ENCODE measurements around the gene NLGN1.

The NLGN1 gene

DNA sequence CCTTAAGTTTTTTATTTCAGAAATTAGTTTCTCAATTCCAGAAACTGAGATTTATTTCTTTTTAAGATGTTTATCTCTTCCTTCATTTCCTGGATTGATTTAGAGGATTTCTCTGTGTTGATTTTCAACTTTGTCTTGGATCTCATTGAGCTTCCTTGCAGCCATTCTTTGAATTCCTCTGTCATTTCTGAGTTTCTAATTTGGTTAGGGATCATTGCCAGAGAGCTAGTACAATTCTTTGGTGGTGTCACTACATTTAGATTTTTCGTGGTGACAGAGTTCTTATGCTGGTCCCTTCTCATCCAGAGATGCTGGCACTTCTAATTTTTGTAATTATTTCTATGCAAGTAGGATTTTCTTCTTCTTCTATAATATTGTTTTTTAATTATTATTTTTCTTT lies 770.5 kb downstream of the NLGN1 start:
- CTCF ChIA-PET, result no interaction called here
- WGBS (ENCODE audit: insufficient coverage), result no CpG with 5 or more reads among the region's 1 CpG

DNA sequence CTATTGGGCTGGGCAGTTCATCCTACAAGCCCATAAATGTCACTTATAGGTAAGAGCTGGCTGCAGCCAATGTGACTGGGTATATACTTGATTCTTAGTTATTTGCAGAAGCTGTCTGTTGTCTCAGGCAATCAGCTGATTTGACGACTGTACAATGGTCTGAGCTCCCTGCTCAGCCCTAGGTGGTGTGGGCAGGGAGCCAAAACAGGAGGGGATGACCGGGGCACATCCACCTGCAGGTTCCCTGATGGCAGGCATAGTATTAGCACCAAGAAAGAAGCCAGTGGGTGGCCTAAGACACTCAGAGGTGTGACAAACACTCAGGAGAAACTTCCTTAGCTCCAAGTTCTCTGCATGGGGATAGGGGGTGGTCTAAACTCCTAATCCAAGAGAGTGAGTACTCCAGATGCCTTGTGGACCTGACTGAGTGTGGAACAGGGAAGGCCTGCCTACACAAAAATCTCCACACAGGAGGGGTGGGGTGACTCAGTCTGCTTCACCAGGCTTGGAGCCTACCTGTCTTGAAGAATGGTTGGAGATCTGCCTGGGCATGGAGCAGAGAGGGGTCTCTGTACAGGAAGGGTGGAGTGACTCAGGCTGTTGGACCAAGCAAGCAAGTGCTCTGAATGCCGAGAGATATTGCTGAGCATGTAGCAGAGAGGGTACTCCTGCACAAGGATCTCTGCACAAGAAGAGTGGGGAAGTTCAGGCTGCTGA lies 771.2 kb downstream of the NLGN1 start:
- Histone ChIP-seq H3K36me3 (ENCODE audit: control insufficient read depth in 4 of 4, insufficient read depth in 4 of 4, low read length in 3 of 4) (no peaks in the 10 kb centered on the region), H3K27ac (ENCODE audit: insufficient read depth in 1 of 2, low read depth in 1 of 2, low read length in 2 of 2, poor library complexity in 1 of 2, severe bottlenecking in 2 of 2) (no peak overlapping the region), H3K4me1 (ENCODE audit: control extremely low read depth in 1 of 4, control insufficient read depth in 4 of 4, insufficient read depth in 4 of 4, low read length in 3 of 4) (peaks cover 0 to 1% (median 0%) of the 10 kb centered on the region in 4 experiments), H3K27me3 (replicated peaks in 2 of 5; ENCODE audit: control insufficient read depth in 4 of 5, insufficient read depth in 5 of 5, low read length in 4 of 5) (no peaks in the 10 kb centered on the region), H3K9me3 (ENCODE audit: control extremely low read depth in 1 of 5, control insufficient read depth in 4 of 5, insufficient read depth in 2 of 5, low read depth in 1 of 5, low read length in 4 of 5) (peaks cover 0 to 11% (median 2%) of the 10 kb centered on the region in 5 experiments), H3K4me3 (ENCODE audit: control insufficient read depth in 1 of 7, extremely low read depth in 1 of 7, insufficient read depth in 4 of 7, low read depth in 2 of 7, low read length in 6 of 7) (no peak overlapping the region)
- ChIA-PET CTCF (no interaction called here), POLR2A (no interaction called here)
- WGBS (ENCODE audit: insufficient coverage), result 100% methylated on average over 2 of the region's 3 CpGs
- no peak for DNase-seq

More for the DNA sequence above, 770.5 kb downstream of the NLGN1 start:
- H3K9me3 ChIP-seq (ENCODE audit: control extremely low read depth in 1 of 5, control insufficient read depth in 4 of 5, insufficient read depth in 2 of 5, low read depth in 1 of 5, low read length in 4 of 5), result peaks cover 0 to 11% (median 2%) of the 10 kb centered on the region in 5 experiments
- no peaks in the 10 kb centered on the region for H3K27me3 ChIP-seq (replicated peaks in 2 of 5; ENCODE audit: control insufficient read depth in 4 of 5, insufficient read depth in 5 of 5, low read length in 4 of 5)
- POLR2A ChIA-PET, result no interaction called here
- peaks cover 0 to 1% (median 0%) of the 10 kb centered on the region in 4 experiments for H3K4me1 ChIP-seq (ENCODE audit: control extremely low read depth in 1 of 4, control insufficient read depth in 4 of 4, insufficient read depth in 4 of 4, low read length in 3 of 4)
- H3K36me3 ChIP-seq (ENCODE audit: control insufficient read depth in 4 of 4, insufficient read depth in 4 of 4, low read length in 3 of 4), result no peaks in the 10 kb centered on the region
- no peak overlapping the region for H3K27ac ChIP-seq (ENCODE audit: insufficient read depth in 1 of 2, low read depth in 1 of 2, low read length in 2 of 2, poor library complexity in 1 of 2, severe bottlenecking in 2 of 2)
- no peak for DNase-seq
- H3K4me3 ChIP-seq (ENCODE audit: control insufficient read depth in 1 of 7, extremely low read depth in 1 of 7, insufficient read depth in 4 of 7, low read depth in 2 of 7, low read length in 6 of 7), result no peak overlapping the region

DNA sequence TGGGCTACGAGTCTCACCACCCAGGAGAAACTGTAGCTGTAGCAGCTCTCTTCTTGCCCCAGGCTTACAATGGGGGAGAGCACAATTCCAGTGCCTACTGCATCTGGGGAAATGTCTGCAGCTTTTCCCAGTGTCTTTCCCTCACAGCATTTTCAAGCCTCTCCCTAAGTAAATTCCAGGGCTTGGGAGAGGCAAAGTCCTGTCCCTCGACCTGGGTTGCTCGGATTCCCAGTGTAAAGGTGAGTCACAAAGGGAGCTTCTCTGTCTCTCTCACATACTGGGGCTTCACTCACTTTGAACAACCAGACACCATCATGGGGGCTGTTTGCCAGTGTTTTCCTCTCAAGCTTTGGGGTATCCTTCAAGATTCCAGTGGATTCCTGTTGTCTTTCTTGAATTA lies 772.2 kb downstream of the NLGN1 start:
- peaks cover 0 to 14% (median 2%) of the 10 kb centered on the region in 5 experiments for H3K9me3 ChIP-seq (ENCODE audit: control extremely low read depth in 1 of 5, control insufficient read depth in 4 of 5, insufficient read depth in 2 of 5, low read depth in 1 of 5, low read length in 4 of 5)
- DNase-seq, result no peak
- no peak overlapping the region for H3K27ac ChIP-seq (ENCODE audit: insufficient read depth in 1 of 2, low read depth in 1 of 2, low read length in 2 of 2, poor library complexity in 1 of 2, severe bottlenecking in 2 of 2)
- ChIA-PET POLR2A (interaction anchor here (0.5 kb wide), 1 partner anchor 32 kb away, joined by 9 read pairs; no protein-coding TSS in a partner anchor), CTCF (no interaction called here)
- H3K36me3 ChIP-seq (ENCODE audit: control insufficient read depth in 4 of 4, insufficient read depth in 4 of 4, low read length in 3 of 4), result no peaks in the 10 kb centered on the region
- no peaks in the 10 kb centered on the region for H3K27me3 ChIP-seq (replicated peaks in 2 of 5; ENCODE audit: control insufficient read depth in 4 of 5, insufficient read depth in 5 of 5, low read length in 4 of 5)
- no peak overlapping the region for H3K4me3 ChIP-seq (ENCODE audit: control insufficient read depth in 1 of 7, extremely low read depth in 1 of 7, insufficient read depth in 4 of 7, low read depth in 2 of 7, low read length in 6 of 7)
- 100% methylated on average over 3 of the region's 3 CpGs for WGBS (ENCODE audit: insufficient coverage)
- H3K4me1 ChIP-seq (ENCODE audit: control extremely low read depth in 1 of 4, control insufficient read depth in 4 of 4, insufficient read depth in 4 of 4, low read length in 3 of 4), result peaks cover 0 to 1% (median 0%) of the 10 kb centered on the region in 4 experiments

GRCh38 chr3:174170248-174170647 lies 772.7 kb downstream of the NLGN1 start:
- H3K9me3 ChIP-seq (ENCODE audit: control extremely low read depth in 1 of 5, control insufficient read depth in 4 of 5, insufficient read depth in 2 of 5, low read depth in 1 of 5, low read length in 4 of 5), result peaks cover 0 to 11% (median 2%) of the 10 kb centered on the region in 5 experiments
- H3K27me3 ChIP-seq (replicated peaks in 2 of 5; ENCODE audit: control insufficient read depth in 4 of 5, insufficient read depth in 5 of 5, low read length in 4 of 5), result no peaks in the 10 kb centered on the region
- 100% methylated on average over 1 of the region's 2 CpGs for WGBS (ENCODE audit: insufficient coverage)
- H3K27ac ChIP-seq (ENCODE audit: insufficient read depth in 1 of 2, low read depth in 1 of 2, low read length in 2 of 2, poor library complexity in 1 of 2, severe bottlenecking in 2 of 2), result no peak overlapping the region
- no peak overlapping the region for H3K4me3 ChIP-seq (ENCODE audit: control insufficient read depth in 1 of 7, extremely low read depth in 1 of 7, insufficient read depth in 4 of 7, low read depth in 2 of 7, low read length in 6 of 7)
- no peaks in the 10 kb centered on the region for H3K36me3 ChIP-seq (ENCODE audit: control insufficient read depth in 4 of 4, insufficient read depth in 4 of 4, low read length in 3 of 4)
- H3K4me1 ChIP-seq (ENCODE audit: control extremely low read depth in 1 of 4, control insufficient read depth in 4 of 4, insufficient read depth in 4 of 4, low read length in 3 of 4), result peaks cover 0 to 1% (median 0%) of the 10 kb centered on the region in 4 experiments
- no peak for DNase-seq
- POLR2A ChIA-PET, result no interaction called here
- CTCF ChIA-PET, result interaction anchor here (0.6 kb wide), 1 partner anchor 793 kb away, joined by 5 read pairs; no protein-coding TSS in a partner anchor

DNA sequence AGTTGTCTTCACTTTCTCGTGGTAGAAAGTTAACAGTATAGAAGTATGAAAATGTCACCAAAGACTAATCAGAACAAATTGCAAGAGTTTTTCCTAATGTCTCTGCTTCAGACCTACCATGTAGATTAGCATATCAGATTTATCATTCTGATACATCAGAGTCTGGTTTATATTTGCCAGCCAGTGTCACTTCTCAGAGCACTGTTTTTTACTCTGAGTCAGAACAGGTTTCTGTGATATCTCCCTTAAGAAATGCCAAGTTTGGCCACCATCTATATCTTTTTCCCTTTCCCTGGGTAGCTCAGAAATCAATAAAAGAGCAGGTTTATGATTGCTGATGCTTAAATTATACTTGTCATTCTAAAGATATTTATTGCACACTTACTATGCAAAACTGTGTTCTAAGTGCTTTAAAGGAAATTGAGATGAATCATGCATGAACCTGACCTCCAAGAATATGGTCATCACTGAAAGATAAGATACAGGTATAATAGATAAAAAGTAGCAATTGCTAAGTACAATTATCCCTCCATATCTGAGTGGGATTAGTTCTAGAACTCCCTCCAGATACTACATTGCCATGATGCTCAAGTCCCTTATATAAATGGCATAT lies 788.9 kb downstream of the NLGN1 start:
- Histone ChIP-seq H3K4me1 (ENCODE audit: control extremely low read depth in 1 of 4, control insufficient read depth in 4 of 4, insufficient read depth in 4 of 4, low read length in 3 of 4) (peaks cover 0 to 18% (median 4%) of the 10 kb centered on the region in 4 experiments), H3K27ac (ENCODE audit: insufficient read depth in 1 of 2, low read depth in 1 of 2, low read length in 2 of 2, poor library complexity in 1 of 2, severe bottlenecking in 2 of 2) (no peak overlapping the region), H3K9me3 (ENCODE audit: control extremely low read depth in 1 of 5, control insufficient read depth in 4 of 5, insufficient read depth in 2 of 5, low read depth in 1 of 5, low read length in 4 of 5) (no peaks in the 10 kb centered on the region), H3K4me3 (ENCODE audit: control insufficient read depth in 1 of 7, extremely low read depth in 1 of 7, insufficient read depth in 4 of 7, low read depth in 2 of 7, low read length in 6 of 7) (no peak overlapping the region), H3K36me3 (ENCODE audit: control insufficient read depth in 4 of 4, insufficient read depth in 4 of 4, low read length in 3 of 4) (no peaks in the 10 kb centered on the region), H3K27me3 (replicated peaks in 2 of 5; ENCODE audit: control insufficient read depth in 4 of 5, insufficient read depth in 5 of 5, low read length in 4 of 5) (no peaks in the 10 kb centered on the region)
- POLR2A ChIA-PET, result no interaction called here
- WGBS (ENCODE audit: insufficient coverage), result no CpG with 5 or more reads among the region's 1 CpG
- no peak for DNase-seq
- CTCF ChIA-PET, result no interaction called here

DNA sequence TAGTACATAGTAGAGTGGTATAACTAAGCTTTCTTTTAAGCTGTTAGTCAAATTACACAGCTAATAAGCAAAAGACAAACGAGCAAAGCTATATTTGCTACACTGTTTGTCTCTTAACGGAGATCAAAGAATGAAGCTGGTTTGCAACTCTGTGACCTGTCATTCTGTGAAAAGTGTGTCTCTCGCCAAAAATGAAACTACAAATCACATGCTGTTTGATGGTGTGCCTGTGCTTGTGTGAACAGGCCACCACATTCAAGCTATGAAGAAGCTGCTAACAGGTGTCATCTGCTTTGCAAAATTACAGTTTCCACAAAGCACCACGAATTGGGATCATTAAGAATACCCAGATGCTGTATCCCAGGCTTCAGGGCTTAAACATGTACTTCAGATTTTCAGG lies 793.8 kb downstream of the NLGN1 start:
- ChIA-PET POLR2A (no interaction called here), CTCF (no interaction called here)
- H3K36me3 ChIP-seq (ENCODE audit: control insufficient read depth in 4 of 4, insufficient read depth in 4 of 4, low read length in 3 of 4), result no peaks in the 10 kb centered on the region
- H3K4me3 ChIP-seq (ENCODE audit: control insufficient read depth in 1 of 7, extremely low read depth in 1 of 7, insufficient read depth in 4 of 7, low read depth in 2 of 7, low read length in 6 of 7), result peak overlapping the region in 1 of 7 experiments; percentile 47
- peak in 2 of 3 donors; percentile 29 to 57 for DNase-seq
- 30% methylated on average over 4 of the region's 4 CpGs for WGBS (ENCODE audit: insufficient coverage)
- H3K4me1 ChIP-seq (ENCODE audit: control extremely low read depth in 1 of 4, control insufficient read depth in 4 of 4, insufficient read depth in 4 of 4, low read length in 3 of 4), result peaks cover 0 to 24% (median 4%) of the 10 kb centered on the region in 4 experiments
- no peak overlapping the region for H3K27ac ChIP-seq (ENCODE audit: insufficient read depth in 1 of 2, low read depth in 1 of 2, low read length in 2 of 2, poor library complexity in 1 of 2, severe bottlenecking in 2 of 2)
- no peaks in the 10 kb centered on the region for H3K9me3 ChIP-seq (ENCODE audit: control extremely low read depth in 1 of 5, control insufficient read depth in 4 of 5, insufficient read depth in 2 of 5, low read depth in 1 of 5, low read length in 4 of 5)
- no peaks in the 10 kb centered on the region for H3K27me3 ChIP-seq (replicated peaks in 2 of 5; ENCODE audit: control insufficient read depth in 4 of 5, insufficient read depth in 5 of 5, low read length in 4 of 5)

DNA sequence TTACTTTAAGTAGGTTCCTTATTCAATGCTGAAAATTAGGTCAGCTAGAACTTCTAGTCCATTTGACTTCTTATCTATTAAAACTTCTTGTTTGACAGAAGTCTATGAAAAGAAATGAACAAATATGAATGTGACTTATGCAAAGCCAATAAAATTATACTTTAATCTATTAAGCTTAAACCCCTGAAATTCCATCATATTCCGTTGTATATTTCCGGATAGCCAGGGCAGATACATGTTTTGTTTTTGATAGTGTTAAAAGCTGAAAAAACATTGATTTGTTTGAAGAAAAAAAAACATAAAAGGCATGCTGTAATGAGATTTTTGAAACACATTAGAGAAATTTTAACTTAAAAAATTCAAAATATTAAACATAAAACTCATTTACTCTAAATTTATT lies 794.4 kb downstream of the NLGN1 start:
- Histone ChIP-seq H3K4me3 (ENCODE audit: control insufficient read depth in 1 of 7, extremely low read depth in 1 of 7, insufficient read depth in 4 of 7, low read depth in 2 of 7, low read length in 6 of 7) (no peak overlapping the region), H3K27ac (ENCODE audit: insufficient read depth in 1 of 2, low read depth in 1 of 2, low read length in 2 of 2, poor library complexity in 1 of 2, severe bottlenecking in 2 of 2) (no peak overlapping the region), H3K27me3 (replicated peaks in 2 of 5; ENCODE audit: control insufficient read depth in 4 of 5, insufficient read depth in 5 of 5, low read length in 4 of 5) (no peaks in the 10 kb centered on the region), H3K36me3 (ENCODE audit: control insufficient read depth in 4 of 4, insufficient read depth in 4 of 4, low read length in 3 of 4) (no peaks in the 10 kb centered on the region), H3K9me3 (ENCODE audit: control extremely low read depth in 1 of 5, control insufficient read depth in 4 of 5, insufficient read depth in 2 of 5, low read depth in 1 of 5, low read length in 4 of 5) (no peaks in the 10 kb centered on the region), H3K4me1 (ENCODE audit: control extremely low read depth in 1 of 4, control insufficient read depth in 4 of 4, insufficient read depth in 4 of 4, low read length in 3 of 4) (peaks cover 0 to 24% (median 4%) of the 10 kb centered on the region in 4 experiments)
- WGBS (ENCODE audit: insufficient coverage), result no CpG with 5 or more reads among the region's 2 CpGs
- ChIA-PET CTCF (no interaction called here), POLR2A (no interaction called here)
- DNase-seq, result no peak

Measured in common myeloid progenitor, CD34-positive (primary cell).